Measurements from ENCODE around the gene SELENOV. TPM values are rescaled to one million over a fixed set of nuclear protein-coding genes. Genes with fewer than 3 reads are reported as not detected.

SELENOV gene
- total RNA-seq, 4 donors from 2014 or later = not detected

- TF ChIP-seq EP300 (IDR thresholded peaks at IDR 0.05) (no peak), CTCF (IDR thresholded peaks at IDR 0.05) (no peak), POLR2A (IDR thresholded peaks at IDR 0.05) (no peak)
- Histone ChIP-seq H3K4me3 (no peak overlapping the region), H3K36me3 (no peaks in the 10 kb centered on the region), H3K9me3 (peaks cover 0 to 11% (median 0%) of the 10 kb centered on the region in 4 donors), H3K27ac (no peak overlapping the region), H3K27me3 (peaks cover 0 to 6% of the 10 kb centered on the region in 2 donors), H3K4me1 (no peaks in the 10 kb centered on the region)
- DNase-seq (ENCODE audit: low spot score in 2 of 2) = no peak
- 59 to 63% methylated on average over 3 of the region's 3 CpGs for WGBS, 2 donors
Observed at GRCh38 chr19:39568604-39569003, 53.7 kb downstream of the SELENOV start.

Other genes with a start within 250 kb of the SELENOV start
- gene IFNL2, start 246.7 kb upstream of the SELENOV start, total RNA-seq = not detected
- gene IFNL1, start 218.7 kb upstream of the SELENOV start, total RNA-seq = not detected
- 1 to 10 TPM in 2 of 4 donors, under 1 TPM in 2; 0.30 to 2.4 (median 1.4) TPM for gene LRFN1, start 194.3 kb upstream of the SELENOV start, total RNA-seq
- gene GMFG, start 179.1 kb upstream of the SELENOV start, total RNA-seq = 10 to 100 TPM in 3 of 4 donors, 1 to 10 TPM in 1; 8.4 to 36.5 (median 18.2) TPM
- gene SAMD4B, start 172.7 kb upstream of the SELENOV start, total RNA-seq = 100 to 1,000 TPM; 103 to 193 (median 115) TPM
- gene PAF1, start 124.0 kb upstream of the SELENOV start, total RNA-seq = 10 to 100 TPM; 30.8 to 48.3 (median 44.3) TPM
- gene MED29, start 123.8 kb upstream of the SELENOV start, total RNA-seq = 10 to 100 TPM; 32.9 to 52.5 (median 37.6) TPM
- 100 to 1,000 TPM; 125 to 274 (median 178) TPM for gene ZFP36, start 108.3 kb upstream of the SELENOV start, total RNA-seq
- 10 to 100 TPM; 20.1 to 62.1 (median 35.6) TPM for gene PLEKHG2, start 102.5 kb upstream of the SELENOV start, total RNA-seq
- 1,000 to 10,000 TPM; 1,048 to 1,762 (median 1,462) TPM for gene RPS16, start 79.2 kb upstream of the SELENOV start, total RNA-seq
- 100 to 1,000 TPM in 3 of 4 donors, 10 to 100 TPM in 1; 94.4 to 120 (median 106) TPM for gene SUPT5H, start 69.6 kb upstream of the SELENOV start, total RNA-seq
- gene TIMM50, start 34.3 kb upstream of the SELENOV start, total RNA-seq = 10 to 100 TPM; 38.4 to 65.5 (median 55.4) TPM
- gene DLL3, start 16.2 kb upstream of the SELENOV start, total RNA-seq = not detected
- gene EID2B, start 17.7 kb downstream of the SELENOV start, total RNA-seq = 10 to 100 TPM in 1 of 4 donors, 1 to 10 TPM in 3; 3.0 to 10.2 (median 7.0) TPM
- gene EID2, start 25.0 kb downstream of the SELENOV start, total RNA-seq = 10 to 100 TPM; 14.0 to 27.3 (median 23.4) TPM
- gene LGALS13, start 87.4 kb downstream of the SELENOV start, total RNA-seq = not detected
- gene LGALS16, start 140.8 kb downstream of the SELENOV start, total RNA-seq = not detected
- not detected for gene LGALS14, start 189.3 kb downstream of the SELENOV start, total RNA-seq
- gene CLC, start 222.9 kb downstream of the SELENOV start, total RNA-seq = not detected